DND-41 (cell line): Measurements from ENCODE around the gene SH2B3.

Source experiments
- ATAC-seq: fragments of 200-7000 bp; cut with Tn5 transposase; 3 replicates; pipeline ENCODE4 v1.9.1; 2021; ENCODE audit warnings: low read depth; ENCODE audit not compliant: insufficient read depth
- DNase-seq: peaks from one replicate; pipeline ENCODE4 v3.0.0-alpha.2; 2020
- H2AFZ ChIP-seq: 2 replicates; pipeline ENCODE4 v1.6.0; 2012; ENCODE audit warnings: low read depth, low read length
- H3K27ac ChIP-seq: 2 replicates; pipeline ENCODE4 v1.5.1; 2012; ENCODE audit warnings: low read length, inconsistent platforms
- H3K27me3 ChIP-seq: fragments of 200-600 bp; sonication (generic); 2 replicates; pipeline ENCODE4 v1.6.0; 2012; ENCODE audit warnings: low read length, mild to moderate bottlenecking, inconsistent platforms; ENCODE audit not compliant: insufficient read depth, poor library complexity
- H3K36me3 ChIP-seq: 2 replicates; pipeline ENCODE4 v1.5.1; 2012; ENCODE audit warnings: low read length, inconsistent platforms; ENCODE audit not compliant: insufficient read depth
- H3K4me1 ChIP-seq: 2 replicates; pipeline ENCODE4 v1.5.1; 2012; ENCODE audit warnings: mild to moderate bottlenecking, low read length; ENCODE audit not compliant: insufficient read depth
- H3K4me2 ChIP-seq: 2 replicates; pipeline ENCODE4 v1.6.0; 2012; ENCODE audit warnings: mild to moderate bottlenecking, moderate library complexity, low read length, inconsistent platforms; ENCODE audit not compliant: insufficient read depth
- H3K4me3 ChIP-seq, 2 experiments: fragments of 200-600 bp in 1 of 2; shearing (Covaris generic) in 1 of 2; 2 replicates each; pipeline ENCODE4 v1.5.1; 2012 to 2016; ENCODE audit warnings: inconsistent platforms in 2 of 2, low read length in 2 of 2, mild to moderate bottlenecking in 2 of 2, low read depth in 1 of 2, moderate library complexity in 1 of 2
- H3K79me2 ChIP-seq: 2 replicates; pipeline ENCODE4 v1.6.0; 2012; ENCODE audit warnings: low read length, inconsistent platforms; ENCODE audit not compliant: insufficient read depth
- H3K9ac ChIP-seq: 2 replicates; pipeline ENCODE4 v1.6.0; 2012; ENCODE audit warnings: low read depth, mild to moderate bottlenecking, inconsistent platforms, low read length, moderate library complexity
- H3K9me3 ChIP-seq: 2 replicates; pipeline ENCODE4 v1.5.1; 2012; ENCODE audit warnings: low read length, moderate library complexity, mild to moderate bottlenecking, inconsistent platforms; ENCODE audit not compliant: insufficient read depth, severe bottlenecking
- H4K20me1 ChIP-seq: 2 replicates; pipeline ENCODE4 v1.6.0; 2012; ENCODE audit warnings: low read length; ENCODE audit not compliant: insufficient read depth
- CTCF ChIP-seq: IDR thresholded peaks from 2 replicates; pipeline ENCODE4 v1.5.1; 2012; ENCODE audit warnings: borderline replicate concordance, low read length, moderate library complexity, mild to moderate bottlenecking; ENCODE audit not compliant: poor library complexity, severe bottlenecking; ENCODE audit errors: extremely low read depth
- EZH2 ChIP-seq: IDR thresholded peaks from 3 replicates; pipeline ENCODE4 v1.6.1; 2012; ENCODE audit warnings: borderline replicate concordance, low read depth, mild to moderate bottlenecking, moderate library complexity, low read length, inconsistent platforms; ENCODE audit not compliant: severe bottlenecking

The SH2B3 gene

GRCh38 chr12:111413442-111414086 is 7.8 kb downstream of the SH2B3 start:
- TF ChIP-seq EZH2, result no peak
- no peak for TF ChIP-seq CTCF
- Histone ChIP-seq H3K9ac (no peak overlapping the region), H3K79me2 (peaks cover 86% of the 10 kb centered on the region), H3K4me2 (no peak overlapping the region), H2AFZ (no peak overlapping the region), H3K9me3 (no peaks in the 10 kb centered on the region), H3K36me3 (peaks cover 9% of the 10 kb centered on the region), H3K4me1 (peaks cover 12% of the 10 kb centered on the region; the same call in 1 of the 2 replicates), H3K27ac (no peak overlapping the region), H3K27me3 (no peaks in the 10 kb centered on the region), H3K4me3 (no peak overlapping the region), H4K20me1 (peaks cover 59% of the 10 kb centered on the region)
- no peak for ATAC-seq
- no peak for DNase-seq

GRCh38 chr12:111414711-111415252 is 9.1 kb downstream of the SH2B3 start:
- DNase-seq (no peak), ATAC-seq (no peak)
- TF ChIP-seq EZH2 (no peak), CTCF (no peak)
- Histone ChIP-seq H3K36me3 (peaks cover 19% of the 10 kb centered on the region), H3K4me1 (0 out of 2 replicates have a peak, but pooled peaks cover 3% of the 10 kb centered on the region), H2AFZ (no peak overlapping the region), H3K4me3 (no peak overlapping the region), H3K9me3 (no peaks in the 10 kb centered on the region), H3K27ac (no peak overlapping the region), H3K4me2 (no peak overlapping the region), H3K27me3 (no peaks in the 10 kb centered on the region), H3K79me2 (peaks cover 76% of the 10 kb centered on the region), H4K20me1 (peaks cover 50% of the 10 kb centered on the region), H3K9ac (no peak overlapping the region)

- Histone ChIP-seq H3K9ac (no peak overlapping the region), H3K79me2 (peaks cover 57% of the 10 kb centered on the region), H3K36me3 (peaks cover 39% of the 10 kb centered on the region), H3K9me3 (no peaks in the 10 kb centered on the region), H3K4me3 (no peak overlapping the region), H3K27ac (no peak overlapping the region), H3K4me2 (no peak overlapping the region), H2AFZ (no peak overlapping the region), H3K27me3 (no peaks in the 10 kb centered on the region), H4K20me1 (peaks cover 25% of the 10 kb centered on the region), H3K4me1 (no peaks in the 10 kb centered on the region)
- no peak for ATAC-seq
- no peak for TF ChIP-seq EZH2
- TF ChIP-seq CTCF, result no peak
- no peak for DNase-seq
Measured at GRCh38 chr12:111417290-111417689, 11.6 kb downstream of the SH2B3 start.
